ENCODE data around the gene ELMO1.

The ELMO1 gene

DNA sequence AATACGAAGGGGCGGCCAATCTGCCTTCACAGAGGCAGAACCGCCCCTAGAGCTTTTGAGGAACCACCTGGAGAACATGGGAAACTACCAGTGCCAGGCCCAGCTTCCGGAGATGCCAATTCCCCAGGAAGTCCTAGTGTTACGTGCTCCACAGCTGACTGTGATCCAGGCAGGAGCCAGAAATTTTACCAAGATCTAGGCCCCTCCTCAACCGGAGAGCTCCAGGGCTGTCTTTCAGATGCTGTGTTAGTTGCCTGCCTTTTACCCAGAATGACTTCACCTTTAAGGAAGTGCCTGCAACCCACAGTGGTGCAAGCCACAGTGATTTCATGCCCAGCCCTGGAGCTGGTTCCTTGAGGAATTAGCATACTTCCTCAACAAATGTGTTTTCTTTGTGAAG lies 62.9 kb downstream of the ELMO1 start:
- TF ChIP-seq LEF1 (IDR thresholded peaks at IDR 0.05; ENCODE audit: borderline replicate concordance) = no peak
- TF ChIP-seq, protein P1, sequence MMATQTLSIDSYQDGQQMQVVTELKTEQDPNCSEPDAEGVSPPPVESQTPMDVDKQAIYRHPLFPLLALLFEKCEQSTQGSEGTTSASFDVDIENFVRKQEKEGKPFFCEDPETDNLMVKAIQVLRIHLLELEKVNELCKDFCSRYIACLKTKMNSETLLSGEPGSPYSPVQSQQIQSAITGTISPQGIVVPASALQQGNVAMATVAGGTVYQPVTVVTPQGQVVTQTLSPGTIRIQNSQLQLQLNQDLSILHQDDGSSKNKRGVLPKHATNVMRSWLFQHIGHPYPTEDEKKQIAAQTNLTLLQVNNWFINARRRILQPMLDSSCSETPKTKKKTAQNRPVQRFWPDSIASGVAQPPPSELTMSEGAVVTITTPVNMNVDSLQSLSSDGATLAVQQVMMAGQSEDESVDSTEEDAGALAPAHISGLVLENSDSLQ (IDR thresholded peaks at IDR 0.05) = no peak
- TF ChIP-seq SP1 (IDR thresholded peaks at IDR 0.05) = no peak
- no peak for TF ChIP-seq FOXM1 (IDR thresholded peaks at IDR 0.05; ENCODE audit: borderline replicate concordance)
- TF ChIP-seq ZNF384 (IDR thresholded peaks at IDR 0.05) = no peak
- TF ChIP-seq BHLHE40 (IDR thresholded peaks at IDR 0.05; ENCODE audit: borderline replicate concordance) = no peak
- TF ChIP-seq NFRKB (IDR thresholded peaks at IDR 0.05) = no peak
- TF ChIP-seq ARNT (IDR thresholded peaks at IDR 0.05) = no peak
- no peak for TF ChIP-seq L3MBTL2 (conservative IDR thresholded peaks at IDR 0.05)
- TF ChIP-seq CTBP1 (IDR thresholded peaks at IDR 0.05; ENCODE audit: borderline replicate concordance) = no peak
- TF ChIP-seq TARDBP (IDR thresholded peaks at IDR 0.05) = no peak
- no peak for TF ChIP-seq ELF4 (IDR thresholded peaks at IDR 0.05)
- TF ChIP-seq SUZ12 (IDR thresholded peaks at IDR 0.05) = no peak
- no peak for TF ChIP-seq HDGF (IDR thresholded peaks at IDR 0.05; ENCODE audit: borderline replicate concordance)
- no peak for TF ChIP-seq FOXK2 (IDR thresholded peaks at IDR 0.05)
- no peak for TF ChIP-seq FOXA1 (IDR thresholded peaks at IDR 0.05)
- POLR2A ChIA-PET = no interaction called here

DNA sequence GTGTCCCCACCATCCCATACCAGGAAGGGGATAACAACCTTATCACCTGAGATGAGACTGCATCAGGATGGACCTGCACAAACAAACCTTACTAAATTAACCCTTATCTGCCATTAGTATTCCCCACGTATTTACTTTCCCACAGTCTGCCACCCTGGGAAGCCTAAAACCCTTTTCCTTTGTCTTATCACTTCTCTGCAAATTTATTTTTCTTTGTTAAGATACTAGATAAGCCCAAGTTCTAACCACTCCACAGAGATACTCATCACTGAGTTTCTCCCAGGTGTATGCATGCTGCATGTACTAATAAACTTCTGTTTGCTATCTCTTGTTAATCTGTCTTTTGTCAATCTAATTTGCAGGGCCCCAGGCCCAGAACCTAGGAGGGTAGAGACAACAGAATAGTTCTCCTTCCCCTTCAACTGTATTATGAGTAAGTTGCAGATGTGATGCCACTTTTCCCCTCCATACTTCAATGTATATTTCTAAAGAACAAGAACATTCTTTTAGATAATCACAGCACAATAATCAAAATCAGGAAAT lies 66.0 kb downstream of the ELMO1 start:
- POLR2A ChIA-PET = no interaction called here
- TF ChIP-seq SP1 (IDR thresholded peaks at IDR 0.05) (no peak), BHLHE40 (IDR thresholded peaks at IDR 0.05; ENCODE audit: borderline replicate concordance) (no peak), ARNT (IDR thresholded peaks at IDR 0.05) (no peak), ZNF384 (IDR thresholded peaks at IDR 0.05) (no peak), L3MBTL2 (conservative IDR thresholded peaks at IDR 0.05) (no peak), LEF1 (IDR thresholded peaks at IDR 0.05; ENCODE audit: borderline replicate concordance) (no peak), FOXK2 (IDR thresholded peaks at IDR 0.05) (no peak), FOXA1 (IDR thresholded peaks at IDR 0.05) (no peak), HDGF (IDR thresholded peaks at IDR 0.05; ENCODE audit: borderline replicate concordance) (no peak), TARDBP (IDR thresholded peaks at IDR 0.05) (no peak), NFRKB (IDR thresholded peaks at IDR 0.05) (no peak), FOXM1 (IDR thresholded peaks at IDR 0.05; ENCODE audit: borderline replicate concordance) (no peak), CTBP1 (IDR thresholded peaks at IDR 0.05; ENCODE audit: borderline replicate concordance) (no peak)
- TF ChIP-seq, protein P1 (IDR thresholded peaks at IDR 0.05) = no peak
- CTCF ChIA-PET = no interaction called here
- no peak for DNase-seq (ENCODE audit: extremely low spot score)

More for the DNA sequence above, 62.9 kb downstream of the ELMO1 start:
- DNase-seq (ENCODE audit: extremely low spot score) = no peak
- CTCF ChIA-PET = no interaction called here

DNA sequence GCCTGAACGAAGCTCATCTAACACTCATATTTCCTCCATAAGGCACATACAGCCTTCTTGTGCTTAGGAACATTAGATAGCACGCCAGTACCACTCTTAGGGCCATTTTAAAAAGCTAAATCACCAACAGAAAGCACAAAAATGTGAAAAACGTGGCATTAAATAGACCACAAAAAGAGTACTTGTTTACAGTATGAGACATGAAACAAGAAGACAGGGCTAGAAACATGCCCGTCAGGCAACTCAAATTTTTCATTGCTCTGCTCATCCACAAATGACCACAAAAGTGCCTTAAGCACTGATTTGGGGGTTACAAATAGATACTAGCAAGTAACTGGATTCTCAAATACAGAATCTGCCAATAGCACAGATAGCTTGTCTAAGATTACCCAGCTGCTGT lies 67.8 kb downstream of the ELMO1 start:
- POLR2A ChIA-PET = no interaction called here
- CTCF ChIA-PET = no interaction called here
- DNase-seq (ENCODE audit: extremely low spot score) = no peak
- TF ChIP-seq SUZ12 (IDR thresholded peaks at IDR 0.05) = no peak
- TF ChIP-seq ELF4 (IDR thresholded peaks at IDR 0.05) = no peak
- no peak for TF ChIP-seq LEF1 (IDR thresholded peaks at IDR 0.05; ENCODE audit: borderline replicate concordance)
- TF ChIP-seq ZNF384 (IDR thresholded peaks at IDR 0.05) = no peak
- no peak for TF ChIP-seq SP1 (IDR thresholded peaks at IDR 0.05)
- no peak for TF ChIP-seq FOXM1 (IDR thresholded peaks at IDR 0.05; ENCODE audit: borderline replicate concordance)
- no peak for TF ChIP-seq ARNT (IDR thresholded peaks at IDR 0.05)
- TF ChIP-seq, protein P1 (IDR thresholded peaks at IDR 0.05) = no peak
- no peak for TF ChIP-seq L3MBTL2 (conservative IDR thresholded peaks at IDR 0.05)
- no peak for TF ChIP-seq FOXK2 (IDR thresholded peaks at IDR 0.05)

DNA sequence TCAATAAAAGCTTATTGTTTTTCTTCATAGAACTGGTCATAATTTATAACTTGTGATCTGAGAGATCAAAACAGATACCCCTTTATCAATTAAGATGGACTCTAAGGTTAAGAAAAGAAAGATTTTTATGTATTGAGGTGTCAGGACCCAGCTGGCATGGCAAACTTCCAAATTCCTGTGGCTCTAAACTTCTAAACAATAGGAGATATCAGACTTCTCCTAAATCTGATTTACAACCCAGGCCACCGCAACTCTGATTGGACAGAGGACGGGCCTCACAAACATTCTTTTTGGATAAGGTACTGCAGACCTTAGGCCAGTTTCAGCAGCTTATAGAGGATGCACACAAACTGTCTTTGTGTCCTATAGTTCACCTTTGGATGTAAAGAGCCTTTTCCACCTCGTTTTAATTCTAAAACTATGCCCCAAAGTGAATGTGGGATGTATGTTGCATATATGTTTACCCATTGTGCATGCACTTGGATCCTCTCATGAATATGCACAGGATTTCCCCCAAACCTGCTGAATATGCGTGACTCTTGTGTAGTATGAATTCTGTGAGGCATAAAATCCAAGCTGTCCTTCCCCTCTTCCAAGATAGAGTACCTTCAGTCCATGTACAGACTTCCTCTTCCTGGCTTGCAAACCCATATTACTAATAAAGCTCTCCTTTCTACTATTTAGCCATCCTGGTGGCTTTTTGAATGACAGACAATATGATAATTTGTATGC lies 69.0 kb downstream of the ELMO1 start:
- no peak for DNase-seq (ENCODE audit: extremely low spot score)
- CTCF ChIA-PET = no interaction called here
- POLR2A ChIA-PET = no interaction called here
- TF ChIP-seq BHLHE40 (IDR thresholded peaks at IDR 0.05; ENCODE audit: borderline replicate concordance) (no peak), ELF4 (IDR thresholded peaks at IDR 0.05) (no peak), FOXA1 (IDR thresholded peaks at IDR 0.05) (no peak), SUZ12 (IDR thresholded peaks at IDR 0.05) (no peak)

- ChIA-PET CTCF (no interaction called here), POLR2A (no interaction called here)
- TF ChIP-seq ARNT (IDR thresholded peaks at IDR 0.05) (no peak), FOXA1 (IDR thresholded peaks at IDR 0.05) (no peak)
- no peak for DNase-seq (ENCODE audit: extremely low spot score)
These were observed 71.4 kb downstream of the ELMO1 start for GRCh38 chr7:37377231-37377630.

DNA sequence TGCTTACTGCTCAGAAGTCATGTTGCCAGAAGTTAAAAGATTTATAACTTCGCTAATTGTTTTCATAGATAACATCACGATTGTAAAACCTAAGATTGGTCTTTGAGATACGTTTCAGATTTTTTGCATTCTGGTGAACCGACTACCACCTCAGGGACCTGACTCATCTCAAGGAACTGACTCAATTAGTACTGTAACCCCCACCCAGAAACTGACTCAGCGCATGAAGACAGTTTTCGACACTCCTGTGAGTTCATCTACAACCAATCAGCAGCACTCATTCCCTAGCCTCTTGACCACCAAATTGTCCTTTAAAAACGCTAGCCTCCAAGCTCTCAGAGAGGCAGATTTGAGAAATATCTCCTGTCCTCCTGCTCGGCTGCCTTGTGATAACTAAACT lies 72.3 kb downstream of the ELMO1 start:
- POLR2A ChIA-PET = no interaction called here
- CTCF ChIA-PET = interaction anchor here (0.5 kb wide), 1 partner anchor 92 kb away, joined by 6 read pairs; no protein-coding TSS in a partner anchor
- TF ChIP-seq BHLHE40 (IDR thresholded peaks at IDR 0.05; ENCODE audit: borderline replicate concordance) = no peak
- no peak for TF ChIP-seq FOXM1 (IDR thresholded peaks at IDR 0.05; ENCODE audit: borderline replicate concordance)
- TF ChIP-seq NFRKB (IDR thresholded peaks at IDR 0.05) = no peak
- no peak for TF ChIP-seq FOXA1 (IDR thresholded peaks at IDR 0.05)
- no peak for TF ChIP-seq CTBP1 (IDR thresholded peaks at IDR 0.05; ENCODE audit: borderline replicate concordance)
- no peak for TF ChIP-seq ARNT (IDR thresholded peaks at IDR 0.05)
- no peak for TF ChIP-seq LEF1 (IDR thresholded peaks at IDR 0.05; ENCODE audit: borderline replicate concordance)
- TF ChIP-seq ELF4 (IDR thresholded peaks at IDR 0.05) = no peak
- no peak for TF ChIP-seq FOXK2 (IDR thresholded peaks at IDR 0.05)
- TF ChIP-seq SP1 (IDR thresholded peaks at IDR 0.05) = no peak
- TF ChIP-seq L3MBTL2 (conservative IDR thresholded peaks at IDR 0.05) = no peak
- no peak for TF ChIP-seq ZNF384 (IDR thresholded peaks at IDR 0.05)
- TF ChIP-seq TARDBP (IDR thresholded peaks at IDR 0.05) = no peak
- TF ChIP-seq HDGF (IDR thresholded peaks at IDR 0.05; ENCODE audit: borderline replicate concordance) = no peak
- TF ChIP-seq SUZ12 (IDR thresholded peaks at IDR 0.05) = no peak
- DNase-seq (ENCODE audit: extremely low spot score) = no peak
